WI38 (cell line): ENCODE results near the gene CHD1L.
"Not testable (repeated sequence)": the region's sequence is repeated elsewhere in the genome, so short reads cannot be mapped to it uniquely, and the experiment has no call there.

Experiments used
- H3K4me3 ChIP-seq: 2 replicates; pipeline ENCODE4 v1.5.1; 2011; ENCODE audit warnings: low read depth, mild to moderate bottlenecking, control low read depth, low read length
- CTCF ChIP-seq: IDR thresholded peaks from 2 replicates; pipeline ENCODE4 v1.5.1; 2012; ENCODE audit warnings: low read depth, mild to moderate bottlenecking, control low read depth, low read length

Gene CHD1L

GRCh38 chr1:147281950-147282349 is 39.5 kb downstream of the CHD1L start:
- H3K4me3 ChIP-seq: no peak overlapping the region
- TF ChIP-seq CTCF: no peak

GRCh38 chr1:147283011-147283410 is 40.5 kb downstream of the CHD1L start:
- no peak for TF ChIP-seq CTCF
- no peak overlapping the region for H3K4me3 ChIP-seq

GRCh38 chr1:147287133-147287865 is 44.8 kb downstream of the CHD1L start:
- H3K4me3 ChIP-seq: no peak overlapping the region
- TF ChIP-seq CTCF: no peak

- H3K4me3 ChIP-seq: peak overlapping the region; percentile 1; the same call in 1 of the 2 replicates
- TF ChIP-seq CTCF: no peak
Observed at GRCh38 chr1:147292012-147292411, 49.5 kb downstream of the CHD1L start.

GRCh38 chr1:147292631-147293251 is 50.3 kb downstream of the CHD1L start:
- no peak for TF ChIP-seq CTCF
- H3K4me3 ChIP-seq: no peak overlapping the region

- TF ChIP-seq CTCF: no peak
- no peak overlapping the region for H3K4me3 ChIP-seq
Observed at GRCh38 chr1:147297438-147297837, 55.0 kb downstream of the CHD1L start.

- H3K4me3 ChIP-seq: not testable (repeated sequence)
Observed at GRCh38 chr1:147305803-147306202, 63.3 kb downstream of the CHD1L start.
